Spleen (tissue), 11 donors: Measurements from ENCODE around the gene CTBP1. TPM values are rescaled to one million over a fixed set of nuclear protein-coding genes. Genes with fewer than 3 reads are reported as not detected.

Experiments used
- DNase-seq: peaks from one replicate; pipeline ENCODE4 v3.0.0-alpha.2; 2020
- H3K27ac ChIP-seq, 8 donors: fragments of 200-600 bp; sonication (generic) in 7 of 8; 1 replicate in 4 of 8; 2 replicates in 4 of 8; pipeline versions ENCODE4 v1.5.0 to v1.8.0; 2016 to 2021; ENCODE audit warnings: inconsistent platforms in 4 of 8, mild to moderate bottlenecking in 4 of 8, moderate library complexity in 1 of 8
- H3K27me3 ChIP-seq, 7 donors: fragments of 200-600 bp; sonication (generic) in 6 of 7; replicated peaks in 1 of 7; 1 replicate in 4 of 7; 2 replicates in 3 of 7; pipeline versions ENCODE4 v1.5.0 to v1.8.0; 2016 to 2021; ENCODE audit warnings: inconsistent platforms in 3 of 7, mild to moderate bottlenecking in 1 of 7
- H3K36me3 ChIP-seq, 6 donors: fragments of 200-600 bp; sonication (generic) in 5 of 6; 1 replicate in 4 of 6; 2 replicates in 2 of 6; pipeline versions ENCODE4 v1.5.0 to v1.8.0; 2016 to 2021; ENCODE audit warnings: inconsistent platforms in 2 of 6
- H3K4me1 ChIP-seq, 6 donors: fragments of 200-600 bp; sonication (generic) in 5 of 6; 1 replicate in 3 of 6; 2 replicates in 3 of 6; pipeline versions ENCODE4 v1.5.0 to v1.8.0; 2016 to 2021; ENCODE audit warnings: inconsistent platforms in 3 of 6
- H3K4me3 ChIP-seq, 8 donors: fragments of 200-600 bp; sonication (generic) in 7 of 8; 1 replicate in 4 of 8; 2 replicates in 4 of 8; pipeline versions ENCODE4 v1.5.0 to v1.8.0; 2016 to 2021; ENCODE audit warnings: inconsistent platforms in 4 of 8, mild to moderate bottlenecking in 4 of 8, moderate library complexity in 2 of 8
- H3K9me3 ChIP-seq, 8 donors: fragments of 200-600 bp; sonication (generic) in 7 of 8; 1 replicate in 4 of 8; 2 replicates in 4 of 8; pipeline versions ENCODE4 v1.5.0 to v1.8.0; 2016 to 2021; ENCODE audit warnings: inconsistent platforms in 4 of 8
- POLR2A ChIP-seq, 3 donors: fragments of 450-650 bp; IDR thresholded peaks; one replicate each; pipeline ENCODE4 v1.5.1; 2017; ENCODE audit warnings: antibody characterized with exemption in 3 of 3, mild to moderate bottlenecking in 1 of 3
- POLR2AphosphoS5 ChIP-seq, 3 donors: sonication (generic); formaldehyde crosslinking; IDR thresholded peaks; one replicate each; pipeline ENCODE4 v1.5.1; 2017; ENCODE audit warnings: antibody characterized with exemption in 3 of 3
- WGBS, 5 donors: extraction: QIAGEN DNeasy Blood & Tissue Kit in 3 of 5; methylation state at CpG; one replicate each; pipeline versions ENCODE4 v1.1.5 to v1.1.7; 2013 to 2018; 5-methylcytosine and 5-hydroxymethylcytosine counted together
- intact Hi-C: fragments of 100-400 bp; cut with DNase I; formaldehyde crosslinking; loops from one replicate; pipeline ENCODE4 v1.15.0; 2023; ENCODE audit warnings: low total_unique reads
- polyA plus RNA-seq, 3 donors: library from polyadenylated mRNA; stranded (reverse); fragments of 200-250 nt; gene quantifications; one replicate each; pipeline ENCODE4 v1.2.1, GENCODE V29; 2013
- total RNA-seq, 7 donors: library from RNA; depleted of rRNA in 3 of 7; stranded (reverse); fragments of >200 nt in 3 of 7; fragmentation: NEBNext Ultra II Directional in 4 of 7; extraction: Animal tissue kit (Norgen Biotek cat#: 25700) in 4 of 7; gene quantifications; one replicate each; pipeline versions ENCODE4 v1.1.0 to v1.2.1, GENCODE V29; 2016 to 2021
- TF ChIP-seq, protein P1 (sequence below), 11 experiments: fragments of 200-600 bp in 7 of 11; fragments of 450-650 bp in 4 of 11; sonication (generic) in 4 of 11; IDR thresholded peaks in 8 of 11; conservative IDR thresholded peaks in 3 of 11; 1 replicate in 7 of 11; 2 replicates in 4 of 11; pipeline versions ENCODE4 v1.4.0 to v1.8.0; 2016 to 2021; ENCODE audit warnings: antibody characterized with exemption in 11 of 11, inconsistent platforms in 4 of 11, mild to moderate bottlenecking in 1 of 11
- donor health status: healthy with polysubstance abuse.
- donor health status: DM: no; HTN: no; CAD: no; lungs with moderate emphysema.
- donor health status: DM: no; HTN: no; CAD: no.
- donor health status: Bipolar disorder and iron deficiency.
- donor health status: healthy.
- donor health status: DM: no; HTN: no; CAD: no.
- donor health status: DM: yes; HTN: yes; CAD: no.

CTBP1 gene
- total and polyA plus RNA-seq, 10 donors: 101 to 226 (median 187) TPM

DNA sequence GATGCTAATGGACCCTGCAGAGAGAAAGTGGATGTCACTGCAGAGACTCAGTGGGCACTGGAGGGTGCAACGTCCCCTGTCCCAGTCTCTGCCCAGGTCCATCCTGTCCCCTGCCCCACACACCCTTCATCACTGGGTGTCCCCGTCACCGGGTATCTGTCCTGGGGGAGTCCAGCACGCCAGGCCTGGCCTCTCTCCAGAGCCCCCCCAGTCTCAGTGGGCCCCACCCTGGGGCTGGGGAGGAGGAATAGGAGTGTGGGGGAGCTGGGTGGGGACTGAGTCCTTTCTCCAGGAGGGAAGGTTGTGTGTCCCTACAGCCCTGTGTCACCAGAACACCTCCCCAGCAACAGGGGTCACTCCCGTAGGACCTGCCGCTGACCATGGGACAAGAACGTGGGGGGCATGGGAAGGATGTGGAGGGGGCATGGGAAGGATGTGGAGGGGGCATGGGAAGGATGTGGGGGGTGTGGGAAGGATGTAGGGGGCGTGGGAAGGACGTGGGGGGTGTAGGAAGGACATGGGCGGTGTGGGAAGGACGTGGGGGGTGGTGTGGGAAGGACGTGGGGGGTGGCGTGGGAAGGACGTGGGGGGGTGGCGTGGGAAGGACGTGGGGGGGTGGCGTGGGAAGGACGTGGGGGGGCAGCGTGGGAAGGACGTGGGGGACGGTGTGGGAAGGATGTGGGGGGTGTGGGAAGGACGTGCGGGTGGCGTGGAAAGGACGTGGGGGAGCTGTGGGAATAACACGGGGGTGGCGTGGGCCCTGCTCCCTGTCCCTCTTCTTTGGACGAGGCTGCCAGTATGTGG lies 55.5 kb downstream of the CTBP1 start:
- Histone ChIP-seq H3K9me3 (no peaks in the 10 kb centered on the region), H3K36me3 (peaks cover 0 to 27% (median 0%) of the 10 kb centered on the region in 6 donors), H3K4me3 (no peak overlapping the region), H3K4me1 (peaks cover 9 to 60% (median 24%) of the 10 kb centered on the region in 6 donors), H3K27ac (peak overlapping the region in 7 of 8 donors; percentile 8 to 77 (median 67)), H3K27me3 (no peaks in the 10 kb centered on the region)
- DNase-seq: no peak
- TF ChIP-seq, protein P1, sequence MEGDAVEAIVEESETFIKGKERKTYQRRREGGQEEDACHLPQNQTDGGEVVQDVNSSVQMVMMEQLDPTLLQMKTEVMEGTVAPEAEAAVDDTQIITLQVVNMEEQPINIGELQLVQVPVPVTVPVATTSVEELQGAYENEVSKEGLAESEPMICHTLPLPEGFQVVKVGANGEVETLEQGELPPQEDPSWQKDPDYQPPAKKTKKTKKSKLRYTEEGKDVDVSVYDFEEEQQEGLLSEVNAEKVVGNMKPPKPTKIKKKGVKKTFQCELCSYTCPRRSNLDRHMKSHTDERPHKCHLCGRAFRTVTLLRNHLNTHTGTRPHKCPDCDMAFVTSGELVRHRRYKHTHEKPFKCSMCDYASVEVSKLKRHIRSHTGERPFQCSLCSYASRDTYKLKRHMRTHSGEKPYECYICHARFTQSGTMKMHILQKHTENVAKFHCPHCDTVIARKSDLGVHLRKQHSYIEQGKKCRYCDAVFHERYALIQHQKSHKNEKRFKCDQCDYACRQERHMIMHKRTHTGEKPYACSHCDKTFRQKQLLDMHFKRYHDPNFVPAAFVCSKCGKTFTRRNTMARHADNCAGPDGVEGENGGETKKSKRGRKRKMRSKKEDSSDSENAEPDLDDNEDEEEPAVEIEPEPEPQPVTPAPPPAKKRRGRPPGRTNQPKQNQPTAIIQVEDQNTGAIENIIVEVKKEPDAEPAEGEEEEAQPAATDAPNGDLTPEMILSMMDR (IDR thresholded peaks at IDR 0.05 in 8 of 11, conservative IDR thresholded peaks at IDR 0.05 in 3 of 11): no peak
- peak in 1 of 3 donors; percentile 2 for TF ChIP-seq POLR2AphosphoS5 (IDR thresholded peaks at IDR 0.05)
- intact Hi-C loops: no loop called here
- WGBS, 5 donors: 38 to 59% (median 47%) methylated on average over 24 to 28 of the region's 28 CpGs

DNA sequence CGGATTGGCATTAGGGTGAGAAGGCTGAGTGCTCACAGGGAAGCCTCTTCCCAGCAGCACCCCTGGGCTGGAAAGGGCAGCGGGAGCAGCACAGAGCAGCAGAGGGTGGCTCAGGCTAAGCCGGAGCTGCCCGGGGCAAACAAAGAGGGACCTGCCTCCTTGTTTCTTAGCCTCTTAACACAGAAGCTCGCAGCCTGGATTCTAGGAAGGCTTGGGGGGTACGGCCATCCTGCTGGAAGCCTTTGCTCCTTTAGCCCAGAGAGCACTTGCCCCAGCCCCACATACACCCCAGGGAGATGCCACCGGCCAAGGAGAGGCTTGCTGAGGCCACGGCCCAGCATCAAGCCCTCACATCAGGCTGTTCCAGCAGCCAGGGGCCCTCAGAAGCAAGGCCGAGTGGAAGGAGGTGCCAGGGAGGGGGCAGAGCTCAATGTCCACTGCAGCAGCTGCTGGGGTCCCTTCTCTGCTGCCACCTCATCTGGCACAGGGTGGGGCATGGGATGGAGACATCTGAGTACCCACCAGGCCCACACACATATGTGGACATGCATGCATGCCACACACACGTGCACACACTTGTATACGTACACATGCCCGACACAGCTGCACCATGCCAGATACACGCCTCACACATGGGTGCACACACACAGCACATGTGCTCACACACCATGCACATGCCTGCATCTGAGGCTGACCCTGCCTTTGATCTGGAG lies 56.3 kb downstream of the CTBP1 start:
- H3K27ac ChIP-seq: peak overlapping the region in 7 of 8 donors; percentile 36 to 77 (median 66)
- DNase-seq: peak; percentile 69
- TF ChIP-seq, protein P1 (IDR thresholded peaks at IDR 0.05 in 8 of 11, conservative IDR thresholded peaks at IDR 0.05 in 3 of 11): no peak
- no peak for TF ChIP-seq POLR2A (IDR thresholded peaks at IDR 0.05)
- peak; percentile 19 to 49 (median 38) for TF ChIP-seq POLR2AphosphoS5 (IDR thresholded peaks at IDR 0.05)
- H3K36me3 ChIP-seq: peaks cover 0 to 22% (median 0%) of the 10 kb centered on the region in 6 donors
- H3K27me3 ChIP-seq: no peaks in the 10 kb centered on the region
- no peaks in the 10 kb centered on the region for H3K9me3 ChIP-seq
- intact Hi-C loops: no loop called here
- no peak overlapping the region for H3K4me3 ChIP-seq
- WGBS, 5 donors: 77 to 87% (median 81%) methylated on average over 10 to 13 of the region's 13 CpGs
- peaks cover 9 to 57% (median 24%) of the 10 kb centered on the region in 6 donors for H3K4me1 ChIP-seq

DNA sequence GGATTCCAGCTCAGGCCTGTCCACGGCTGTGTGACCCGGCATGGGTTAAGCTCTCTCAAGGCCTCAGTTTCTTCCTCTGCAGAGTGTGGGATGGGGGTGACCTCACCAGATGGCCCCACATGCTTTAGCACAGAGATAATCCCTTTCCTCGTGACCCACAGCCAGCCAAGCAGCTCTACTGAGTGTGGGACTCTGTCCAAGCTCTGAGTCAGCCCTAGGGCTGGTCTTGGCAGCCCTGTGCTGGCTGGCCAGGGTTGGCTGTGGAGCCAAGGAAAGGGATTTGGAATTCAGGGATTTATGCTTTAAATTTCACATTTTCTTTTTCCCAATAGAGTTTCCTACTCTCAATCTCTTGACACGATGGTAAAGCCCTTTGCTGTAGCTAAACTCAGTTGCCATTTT lies 56.8 kb downstream of the CTBP1 start:
- Histone ChIP-seq H3K36me3 (peaks cover 0 to 19% (median 0%) of the 10 kb centered on the region in 6 donors), H3K4me3 (no peak overlapping the region), H3K4me1 (peaks cover 11 to 63% (median 28%) of the 10 kb centered on the region in 6 donors), H3K9me3 (no peaks in the 10 kb centered on the region), H3K27me3 (no peaks in the 10 kb centered on the region), H3K27ac (peak overlapping the region in 7 of 8 donors; percentile 36 to 77 (median 66))
- TF ChIP-seq POLR2A (IDR thresholded peaks at IDR 0.05): no peak
- TF ChIP-seq POLR2AphosphoS5 (IDR thresholded peaks at IDR 0.05): peak in 2 of 3 donors; percentile 45 to 64
- TF ChIP-seq, protein P1 (IDR thresholded peaks at IDR 0.05 in 8 of 11, conservative IDR thresholded peaks at IDR 0.05 in 3 of 11): no peak
- WGBS, 5 donors: 38 to 96% (median 77%) methylated on average over 2 to 4 of the region's 4 CpGs
- intact Hi-C loops: no loop called here
- DNase-seq: peak; percentile 72

DNA sequence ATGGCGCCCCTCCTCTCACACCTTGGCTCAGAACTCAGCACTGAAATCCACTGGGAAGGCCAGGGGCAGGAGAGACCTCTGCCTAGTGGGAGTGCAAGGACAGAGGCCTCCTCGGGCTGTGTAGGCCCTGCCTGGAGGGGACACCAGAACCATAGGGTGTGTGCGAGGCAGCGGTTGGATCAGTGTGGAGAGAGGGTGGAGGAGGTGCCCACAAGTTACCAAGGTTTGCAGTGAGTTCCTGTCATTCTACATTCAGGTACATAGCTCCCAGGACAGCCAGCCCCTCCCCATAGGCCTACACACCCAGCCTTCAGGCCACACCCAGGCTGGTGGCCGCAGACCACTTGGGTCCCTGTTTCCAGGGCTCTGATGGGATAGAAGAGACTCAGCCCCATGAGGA lies 57.3 kb downstream of the CTBP1 start:
- H3K4me1 ChIP-seq: peaks cover 11 to 63% (median 33%) of the 10 kb centered on the region in 6 donors
- no peak for DNase-seq
- intact Hi-C loops: no loop called here
- 69 to 86% (median 73%) methylated on average over 4 to 5 of the region's 5 CpGs for WGBS, 5 donors
- no peaks in the 10 kb centered on the region for H3K27me3 ChIP-seq
- H3K27ac ChIP-seq: peak overlapping the region in 7 of 8 donors; percentile 23 to 77 (median 66)
- TF ChIP-seq, protein P1 (IDR thresholded peaks at IDR 0.05 in 8 of 11, conservative IDR thresholded peaks at IDR 0.05 in 3 of 11): no peak
- peak in 1 of 3 donors; percentile 14 for TF ChIP-seq POLR2AphosphoS5 (IDR thresholded peaks at IDR 0.05)
- no peaks in the 10 kb centered on the region for H3K9me3 ChIP-seq
- H3K36me3 ChIP-seq: peaks cover 0 to 14% (median 0%) of the 10 kb centered on the region in 6 donors
- H3K4me3 ChIP-seq: no peak overlapping the region
